HG02678 (cell line): Measurements from ENCODE around the gene BUD23.
"Not testable (repeated sequence)": the region's sequence is repeated elsewhere in the genome, so short reads cannot be mapped to it uniquely, and the experiment has no call there.

Experiments used
- ATAC-seq: cut with Tn5 transposase; IDR thresholded peaks from one replicate; pipeline ENCODE4 v1.9.1; 2021; ENCODE audit warnings: mild to moderate bottlenecking, moderate library complexity; ENCODE audit not compliant: unreplicated experiment

BUD23 gene

GRCh38 chr7:73718438-73718881 lies 35.1 kb downstream of the BUD23 start:
- ATAC-seq = no peak

GRCh38 chr7:73718905-73719805 lies 35.8 kb downstream of the BUD23 start, which contains the start of gene STX1A:
Gene STX1A (minus strand): TSS chr7:73719669. CDS start chr7:73719631, 38 bp downstream.
- peak; percentile 76 for ATAC-seq

- peak; percentile 14 for ATAC-seq
Measured at GRCh38 chr7:73719806-73720169, 36.4 kb downstream of the BUD23 start.

GRCh38 chr7:73720443-73720842 lies 37.0 kb downstream of the BUD23 start:
- not testable (repeated sequence) for ATAC-seq

- no peak for ATAC-seq
Measured at GRCh38 chr7:73721377-73721817, 38.0 kb downstream of the BUD23 start.

- not testable (repeated sequence) for ATAC-seq
Measured at GRCh38 chr7:73722182-73722581, 38.8 kb downstream of the BUD23 start.

- ATAC-seq = no peak
Measured at GRCh38 chr7:73722785-73723184, 39.4 kb downstream of the BUD23 start.

- ATAC-seq = no peak
Measured at GRCh38 chr7:73723813-73724212, 40.4 kb downstream of the BUD23 start.

- ATAC-seq = no peak
Measured at GRCh38 chr7:73726083-73726466, 42.7 kb downstream of the BUD23 start.

GRCh38 chr7:73727952-73728351 lies 44.6 kb downstream of the BUD23 start:
- no peak for ATAC-seq

GRCh38 chr7:73728551-73728950 lies 45.2 kb downstream of the BUD23 start:
- no peak for ATAC-seq

GRCh38 chr7:73730485-73730884 lies 47.1 kb downstream of the BUD23 start:
- no peak for ATAC-seq

GRCh38 chr7:73732397-73732796 lies 49.0 kb downstream of the BUD23 start:
- no peak for ATAC-seq

GRCh38 chr7:73734619-73735527 lies 51.5 kb downstream of the BUD23 start:
- ATAC-seq = peak; percentile 42

GRCh38 chr7:73735528-73735905 lies 52.1 kb downstream of the BUD23 start:
- no peak for ATAC-seq

- ATAC-seq = no peak
Measured at GRCh38 chr7:73736885-73737284, 53.5 kb downstream of the BUD23 start.

- ATAC-seq = no peak
Measured at GRCh38 chr7:73737491-73738219, 54.3 kb downstream of the BUD23 start.

- ATAC-seq = no peak
Measured at GRCh38 chr7:73738220-73738611, 54.8 kb downstream of the BUD23 start.

- ATAC-seq = peak; percentile 87
Measured at GRCh38 chr7:73738612-73739386, 55.4 kb downstream of the BUD23 start, which contains the start of gene ABHD11. Gene ABHD11 (minus strand): TSS chr7:73738802. CDS start chr7:73738770, 32 bp downstream.

GRCh38 chr7:73739387-73739767 lies 56.0 kb downstream of the BUD23 start:
- ATAC-seq = no peak
